Myocyte (in vitro differentiated cells): ENCODE data around the gene EMX1. TPM values are rescaled to one million over a fixed set of nuclear protein-coding genes. Genes with fewer than 3 reads are reported as not detected.

Source experiments
- DNase-seq: peaks from one replicate; pipeline ENCODE4 v3.0.0-alpha.2; 2012; ENCODE audit warnings: low read depth
- total RNA-seq: library from RNA; depleted of rRNA; stranded (reverse); fragments of >200 nt; gene quantifications from 2 replicates; pipeline ENCODE4 v1.2.3, GENCODE V29; 2014

The EMX1 gene
- total RNA-seq, 1 donor from 2014 or later: not detected

GRCh38 chr2:72924353-72925240, 7.3 kb downstream of the EMX1 start:
- DNase-seq: peak; percentile 48

- DNase-seq: no peak
These were observed 8.1 kb downstream of the EMX1 start for GRCh38 chr2:72925328-72925943.

GRCh38 chr2:72926368-72926767, 9.0 kb downstream of the EMX1 start:
- DNase-seq: no peak

- DNase-seq: no peak
These were observed 9.6 kb downstream of the EMX1 start for GRCh38 chr2:72926811-72927465.

- DNase-seq: no peak
These were observed 10.6 kb downstream of the EMX1 start for GRCh38 chr2:72927619-72928550.

GRCh38 chr2:72929010-72929409, 11.7 kb downstream of the EMX1 start:
- no peak for DNase-seq

GRCh38 chr2:72931280-72931910, 14.1 kb downstream of the EMX1 start:
- DNase-seq: peak; percentile 13

GRCh38 chr2:72932045-72932740, 14.9 kb downstream of the EMX1 start:
- DNase-seq: peak; percentile 82

- DNase-seq: no peak
These were observed 15.5 kb downstream of the EMX1 start for GRCh38 chr2:72932805-72933204.

GRCh38 chr2:72933207-72933606, 15.9 kb downstream of the EMX1 start:
- no peak for DNase-seq

- peak; percentile 22 for DNase-seq
These were observed 16.4 kb downstream of the EMX1 start for GRCh38 chr2:72933646-72934151.

GRCh38 chr2:72934683-72935610, 17.6 kb downstream of the EMX1 start:
- DNase-seq: peak; percentile 43

- DNase-seq: no peak
These were observed 18.3 kb downstream of the EMX1 start for GRCh38 chr2:72935611-72935957.

GRCh38 chr2:72936660-72937355, 19.5 kb downstream of the EMX1 start:
- no peak for DNase-seq

GRCh38 chr2:72937356-72937669, 20.0 kb downstream of the EMX1 start:
- DNase-seq: no peak

- no peak for DNase-seq
These were observed 21.1 kb downstream of the EMX1 start for GRCh38 chr2:72938455-72938854.

- DNase-seq: no peak
These were observed 23.0 kb downstream of the EMX1 start for GRCh38 chr2:72940361-72940760.

- DNase-seq: peak; percentile 48
These were observed 23.5 kb downstream of the EMX1 start for GRCh38 chr2:72940786-72941185.
